ENCODE measurements around the gene KIF5C. TPM values are rescaled to one million over a fixed set of nuclear protein-coding genes. Genes with fewer than 3 reads are reported as not detected.

KIF5C gene
- total RNA-seq, 1 donor from 2014 or later, result 6.2 TPM

DNA sequence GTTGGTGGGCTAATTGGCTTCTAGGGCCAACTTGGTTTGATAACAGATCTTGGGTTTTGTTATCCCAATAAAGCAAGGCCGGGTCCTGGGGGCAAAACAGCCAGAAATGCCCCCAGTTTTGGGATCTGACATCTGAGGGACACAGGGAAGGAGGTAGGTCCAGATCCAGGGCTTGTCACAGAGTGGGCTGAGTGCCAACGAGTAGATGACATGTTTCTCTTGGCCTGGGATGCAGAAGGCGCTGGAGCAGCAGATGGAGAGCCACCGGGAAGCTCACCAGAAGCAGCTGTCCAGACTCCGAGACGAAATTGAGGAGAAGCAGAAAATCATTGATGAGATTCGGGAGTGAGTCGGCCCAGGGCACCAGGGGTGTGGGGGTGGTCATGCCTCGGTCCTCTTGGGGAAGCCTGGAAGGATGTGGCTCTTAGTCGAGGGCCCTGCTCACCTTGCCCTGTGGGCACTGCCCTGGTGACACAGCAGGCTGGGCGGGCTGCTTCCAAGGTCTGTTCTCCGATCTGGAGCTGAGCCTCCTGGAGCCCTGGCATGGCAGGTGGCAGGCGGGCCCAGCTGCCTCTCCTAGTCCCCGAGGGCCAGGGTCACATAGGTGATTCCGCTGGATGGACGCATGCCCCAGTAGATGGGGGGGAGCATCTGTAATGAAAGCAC is 123.3 kb downstream of the KIF5C start:
- H3K9me3 ChIP-seq, result no peaks in the 10 kb centered on the region
- DNase-seq (ENCODE audit: low spot score in 2 of 2), result no peak
- no peaks in the 10 kb centered on the region for H3K27me3 ChIP-seq
- no peak overlapping the region for H3K27ac ChIP-seq
- no peaks in the 10 kb centered on the region for H3K36me3 ChIP-seq
- intact Hi-C loops (cut with DNase I), result no loop called here
- TF ChIP-seq, protein P1, sequence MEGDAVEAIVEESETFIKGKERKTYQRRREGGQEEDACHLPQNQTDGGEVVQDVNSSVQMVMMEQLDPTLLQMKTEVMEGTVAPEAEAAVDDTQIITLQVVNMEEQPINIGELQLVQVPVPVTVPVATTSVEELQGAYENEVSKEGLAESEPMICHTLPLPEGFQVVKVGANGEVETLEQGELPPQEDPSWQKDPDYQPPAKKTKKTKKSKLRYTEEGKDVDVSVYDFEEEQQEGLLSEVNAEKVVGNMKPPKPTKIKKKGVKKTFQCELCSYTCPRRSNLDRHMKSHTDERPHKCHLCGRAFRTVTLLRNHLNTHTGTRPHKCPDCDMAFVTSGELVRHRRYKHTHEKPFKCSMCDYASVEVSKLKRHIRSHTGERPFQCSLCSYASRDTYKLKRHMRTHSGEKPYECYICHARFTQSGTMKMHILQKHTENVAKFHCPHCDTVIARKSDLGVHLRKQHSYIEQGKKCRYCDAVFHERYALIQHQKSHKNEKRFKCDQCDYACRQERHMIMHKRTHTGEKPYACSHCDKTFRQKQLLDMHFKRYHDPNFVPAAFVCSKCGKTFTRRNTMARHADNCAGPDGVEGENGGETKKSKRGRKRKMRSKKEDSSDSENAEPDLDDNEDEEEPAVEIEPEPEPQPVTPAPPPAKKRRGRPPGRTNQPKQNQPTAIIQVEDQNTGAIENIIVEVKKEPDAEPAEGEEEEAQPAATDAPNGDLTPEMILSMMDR (IDR thresholded peaks at IDR 0.05), result no peak
- no peak overlapping the region for H3K4me3 ChIP-seq
- no peaks in the 10 kb centered on the region for H3K4me1 ChIP-seq

- no peak for DNase-seq (ENCODE audit: low spot score in 2 of 2)
- H3K4me1 ChIP-seq, result no peaks in the 10 kb centered on the region
- no peaks in the 10 kb centered on the region for H3K9me3 ChIP-seq
- TF ChIP-seq, protein P1 (IDR thresholded peaks at IDR 0.05), result no peak
- H3K4me3 ChIP-seq, result no peak overlapping the region
- intact Hi-C loops (cut with DNase I), result no loop called here
- no peaks in the 10 kb centered on the region for H3K36me3 ChIP-seq
- H3K27ac ChIP-seq, result no peak overlapping the region
- no peaks in the 10 kb centered on the region for H3K27me3 ChIP-seq
These were observed 123.8 kb downstream of the KIF5C start for GRCh38 chr2:148998831-148999200.

- no peak overlapping the region for H3K27ac ChIP-seq
- TF ChIP-seq, protein P1 (IDR thresholded peaks at IDR 0.05), result no peak
- no peak for DNase-seq (ENCODE audit: low spot score in 2 of 2)
- no peaks in the 10 kb centered on the region for H3K36me3 ChIP-seq
- intact Hi-C loops (cut with DNase I), result no loop called here
- H3K9me3 ChIP-seq, result no peaks in the 10 kb centered on the region
- no peaks in the 10 kb centered on the region for H3K4me1 ChIP-seq
- no peaks in the 10 kb centered on the region for H3K27me3 ChIP-seq
- H3K4me3 ChIP-seq, result no peak overlapping the region
These were observed 124.5 kb downstream of the KIF5C start for GRCh38 chr2:148999451-148999921.

DNA sequence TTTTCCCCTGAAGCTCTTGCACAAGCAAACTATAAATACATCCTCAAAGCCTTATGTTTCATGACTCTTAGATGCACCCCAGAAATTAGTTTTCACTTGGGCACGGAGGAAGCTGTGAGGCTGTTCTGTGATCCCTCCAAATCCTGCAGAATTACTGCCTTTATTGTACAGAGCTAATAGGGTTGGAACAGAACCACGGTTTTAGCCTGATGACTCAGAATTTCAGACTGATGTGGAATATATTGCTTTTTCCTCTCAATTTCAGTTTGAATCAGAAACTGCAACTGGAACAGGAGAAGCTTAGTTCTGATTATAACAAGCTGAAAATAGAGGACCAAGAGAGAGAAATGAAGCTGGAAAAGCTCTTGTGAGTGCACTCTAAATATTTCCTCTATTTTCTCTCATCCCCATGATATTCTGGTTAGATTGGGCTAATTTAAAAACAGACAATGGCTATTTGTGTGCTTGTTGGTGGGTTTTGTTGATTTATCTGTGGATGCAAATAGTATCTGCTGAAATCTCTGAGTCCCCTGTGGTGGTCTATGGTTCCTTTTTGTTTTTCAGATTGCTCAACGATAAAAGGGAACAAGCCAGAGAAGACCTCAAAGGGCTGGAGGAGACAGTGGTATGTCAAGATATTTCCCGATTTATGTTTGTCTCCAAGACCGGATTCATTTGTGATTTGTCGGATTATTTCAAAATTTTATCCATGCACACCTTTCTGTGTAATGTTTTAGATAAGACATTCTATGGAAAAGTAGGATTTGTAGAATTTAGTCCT is 125.3 kb downstream of the KIF5C start:
- Histone ChIP-seq H3K36me3 (no peaks in the 10 kb centered on the region), H3K4me1 (no peaks in the 10 kb centered on the region), H3K4me3 (no peak overlapping the region), H3K27ac (no peak overlapping the region), H3K27me3 (no peaks in the 10 kb centered on the region), H3K9me3 (no peaks in the 10 kb centered on the region)
- intact Hi-C loops (cut with DNase I), result no loop called here
- DNase-seq (ENCODE audit: low spot score in 2 of 2), result no peak
- TF ChIP-seq, protein P1 (IDR thresholded peaks at IDR 0.05), result no peak

- H3K27me3 ChIP-seq, result no peaks in the 10 kb centered on the region
- no peaks in the 10 kb centered on the region for H3K4me1 ChIP-seq
- H3K9me3 ChIP-seq, result no peaks in the 10 kb centered on the region
- H3K36me3 ChIP-seq, result no peaks in the 10 kb centered on the region
- H3K4me3 ChIP-seq, result no peak overlapping the region
- TF ChIP-seq, protein P1 (IDR thresholded peaks at IDR 0.05), result no peak
- intact Hi-C loops (cut with DNase I), result no loop called here
- no peak for DNase-seq (ENCODE audit: low spot score in 2 of 2)
- H3K27ac ChIP-seq, result no peak overlapping the region
These were observed 126.5 kb downstream of the KIF5C start for GRCh38 chr2:149001496-149001895.
